ENCODE data around the gene ZNF438.

ZNF438 gene

GRCh38 chr10:31037749-31038148 is 6.1 kb upstream of the ZNF438 start:
- TF ChIP-seq POLR2A (IDR thresholded peaks at IDR 0.05; ENCODE audit: extremely low read depth, insufficient read length) = no peak
- TF ChIP-seq MAX (IDR thresholded peaks at IDR 0.05; ENCODE audit: low read depth, low read length) = no peak
- TF ChIP-seq CTCF (IDR thresholded peaks at IDR 0.05; ENCODE audit: low read depth, low read length) = no peak
- no peak for TF ChIP-seq MYC (IDR thresholded peaks at IDR 0.05; ENCODE audit: low read depth, low read length)
- DNase-seq (ENCODE audit: low read depth) = peak; percentile 69
- H3K4me3 ChIP-seq (ENCODE audit: low read depth, low read length) = no peak overlapping the region

DNA sequence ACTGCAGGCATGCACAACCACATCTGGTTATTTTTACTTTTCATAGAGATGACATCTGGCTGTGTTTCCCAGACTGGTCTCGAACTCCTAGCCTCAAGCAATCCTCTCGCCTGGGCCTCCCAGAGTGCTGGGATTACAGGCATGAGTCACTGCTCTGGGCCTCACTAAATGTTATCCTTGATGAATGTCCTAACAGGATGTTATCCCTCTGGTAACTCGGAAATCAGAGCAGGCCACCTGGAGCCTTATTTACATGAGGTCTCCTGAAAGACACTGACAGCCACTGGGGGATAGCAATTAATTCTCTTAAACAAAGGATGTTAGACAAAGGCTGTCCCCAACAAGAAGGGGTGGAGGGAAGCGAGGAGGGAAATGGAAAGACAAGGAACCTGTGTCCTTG is 4.5 kb upstream of the ZNF438 start:
- H3K4me3 ChIP-seq (ENCODE audit: low read depth, low read length) = no peak overlapping the region
- TF ChIP-seq MAX (IDR thresholded peaks at IDR 0.05; ENCODE audit: low read depth, low read length) = no peak
- TF ChIP-seq MYC (IDR thresholded peaks at IDR 0.05; ENCODE audit: low read depth, low read length) = no peak
- no peak for TF ChIP-seq CTCF (IDR thresholded peaks at IDR 0.05; ENCODE audit: low read depth, low read length)
- TF ChIP-seq POLR2A (IDR thresholded peaks at IDR 0.05; ENCODE audit: extremely low read depth, insufficient read length) = no peak
- no peak for DNase-seq (ENCODE audit: low read depth)

DNA sequence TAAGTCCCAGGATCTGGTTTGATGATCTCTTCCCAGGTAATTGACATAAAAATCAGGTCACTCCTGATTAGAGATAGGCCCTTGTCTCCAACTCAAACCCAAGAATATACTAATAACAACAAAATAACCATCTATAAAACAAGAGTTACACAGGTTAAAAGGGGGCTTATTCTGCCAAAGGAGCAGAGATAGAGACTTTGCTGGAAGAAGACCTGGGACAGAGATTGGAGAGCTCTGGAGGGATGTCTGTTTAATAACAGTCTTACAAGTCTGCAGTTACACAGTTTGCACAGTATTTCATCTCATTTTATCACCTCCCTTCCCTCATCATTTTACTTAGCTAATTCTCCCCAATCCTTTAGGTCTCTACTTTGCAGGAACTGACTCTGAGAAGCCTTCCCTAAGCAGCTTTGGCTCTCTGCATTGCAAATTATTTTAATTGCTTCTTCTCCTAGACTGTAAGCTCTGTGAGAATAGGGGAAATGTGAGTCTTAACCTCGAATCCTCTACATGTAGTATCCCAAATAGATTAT is 3.7 kb upstream of the ZNF438 start:
- TF ChIP-seq POLR2A (IDR thresholded peaks at IDR 0.05; ENCODE audit: extremely low read depth, insufficient read length) (no peak), CTCF (IDR thresholded peaks at IDR 0.05; ENCODE audit: low read depth, low read length) (no peak)
- peak overlapping the region; percentile 13 for H3K4me3 ChIP-seq (ENCODE audit: low read depth, low read length)
- no peak for DNase-seq (ENCODE audit: low read depth)

DNA sequence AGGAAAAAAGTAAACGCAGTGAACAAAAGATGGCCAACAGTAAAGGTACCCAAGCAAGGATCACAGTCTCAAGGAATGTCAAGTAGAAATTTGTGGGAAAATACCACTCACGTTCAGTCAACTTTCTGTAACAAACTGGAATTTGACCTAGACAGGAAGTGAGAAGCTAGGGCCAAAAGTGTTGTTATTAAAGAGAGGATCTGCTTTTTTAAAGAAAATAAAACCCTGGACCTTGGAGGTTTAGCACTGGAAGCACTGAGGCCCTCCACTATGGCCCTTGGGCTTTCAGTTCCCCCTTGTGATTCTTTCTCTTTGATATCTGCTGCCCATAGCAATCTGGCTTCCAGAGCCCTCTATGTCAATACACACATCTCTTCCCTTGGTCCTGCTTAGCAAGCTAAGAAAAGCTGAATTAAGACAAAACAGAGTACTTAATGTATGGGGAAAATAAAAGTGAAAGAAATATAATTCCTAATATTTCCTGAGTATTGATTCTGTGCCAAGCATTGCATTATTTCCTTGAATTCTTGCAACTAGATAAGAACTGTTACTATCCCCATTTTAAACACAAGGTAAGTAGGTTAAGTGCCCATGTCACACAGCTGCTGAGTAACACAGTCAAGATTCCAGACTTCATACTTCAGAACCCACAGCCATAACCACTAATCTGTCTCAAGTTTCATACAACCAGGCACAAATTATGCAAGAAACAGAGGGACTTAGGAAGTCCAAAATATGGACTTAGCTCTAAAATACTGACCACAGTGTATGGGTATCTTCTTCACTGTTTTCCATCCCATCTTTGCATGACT is 2.6 kb upstream of the ZNF438 start:
- no peak for TF ChIP-seq MAX (IDR thresholded peaks at IDR 0.05; ENCODE audit: low read depth, low read length)
- TF ChIP-seq CTCF (IDR thresholded peaks at IDR 0.05; ENCODE audit: low read depth, low read length) = no peak
- no peak for TF ChIP-seq POLR2A (IDR thresholded peaks at IDR 0.05; ENCODE audit: extremely low read depth, insufficient read length)
- no peak for TF ChIP-seq MYC (IDR thresholded peaks at IDR 0.05; ENCODE audit: low read depth, low read length)
- peak; percentile 66 for DNase-seq (ENCODE audit: low read depth)
- peak overlapping the region; percentile 71 for H3K4me3 ChIP-seq (ENCODE audit: low read depth, low read length)

- peak; percentile 49 for DNase-seq (ENCODE audit: low read depth)
- TF ChIP-seq POLR2A (IDR thresholded peaks at IDR 0.05; ENCODE audit: extremely low read depth, insufficient read length) (no peak), MYC (IDR thresholded peaks at IDR 0.05; ENCODE audit: low read depth, low read length) (no peak), MAX (IDR thresholded peaks at IDR 0.05; ENCODE audit: low read depth, low read length) (no peak), CTCF (IDR thresholded peaks at IDR 0.05; ENCODE audit: low read depth, low read length) (no peak)
These were observed 1.5 kb upstream of the ZNF438 start for GRCh38 chr10:31033147-31033546.

More at GRCh38 chr10:31033147-31033546, 1.5 kb upstream of the ZNF438 start:
- H3K4me3 ChIP-seq (ENCODE audit: low read depth, low read length) = peak overlapping the region; percentile 71

All from NB4 (cell line).